HEK293T (cell line): ENCODE measurements around the gene TTC7B.
"Not testable (repeated sequence)": the region's sequence is repeated elsewhere in the genome, so short reads cannot be mapped to it uniquely, and the experiment has no call there.

ENCODE experiments used
- CTCF ChIA-PET: fragments of 350-600 bp; formaldehyde crosslinking; extraction: SDS; loops from one replicate; lab custom pipeline; 2021; ENCODE audit warnings: antibody characterized with exemption, inconsistent platforms; lab: Yijun Ruan, JAX
- POLR2A ChIA-PET: fragments of 350-600 bp; formaldehyde crosslinking; extraction: SDS; loops from one replicate; lab custom pipeline; 2020; ENCODE audit warnings: antibody characterized with exemption, inconsistent platforms; lab: Yijun Ruan, JAX
- DNase-seq: peaks from one replicate; pipeline ENCODE4 v3.0.0; 2012; ENCODE audit warnings: mixed read lengths; ENCODE audit errors: extremely low spot score
- ARNT ChIP-seq: fragments of 450-650 bp; IDR thresholded peaks from 2 replicates; pipeline ENCODE4 v1.6.1; 2017; ENCODE audit warnings: mild to moderate bottlenecking
- BHLHE40 ChIP-seq: fragments of 450-650 bp; IDR thresholded peaks from 2 replicates; pipeline ENCODE4 v1.6.1; 2016; ENCODE audit warnings: mild to moderate bottlenecking, moderate library complexity, borderline replicate concordance
- CTBP1 ChIP-seq: fragments of 450-650 bp; IDR thresholded peaks from 2 replicates; pipeline ENCODE4 v1.6.1; 2016; ENCODE audit warnings: borderline replicate concordance
- ELF4 ChIP-seq: fragments of 450-650 bp; IDR thresholded peaks from 2 replicates; pipeline ENCODE4 v1.6.1; 2017; ENCODE audit warnings: antibody characterized with exemption
- FOXA1 ChIP-seq: fragments of 450-650 bp; IDR thresholded peaks from 2 replicates; pipeline ENCODE4 v1.6.1; 2016; ENCODE audit warnings: mild to moderate bottlenecking
- FOXK2 ChIP-seq: fragments of 450-650 bp; IDR thresholded peaks from 2 replicates; pipeline ENCODE4 v1.6.1; 2016; ENCODE audit warnings: mild to moderate bottlenecking
- FOXM1 ChIP-seq: fragments of 450-650 bp; IDR thresholded peaks from 2 replicates; pipeline ENCODE4 v1.6.1; 2017; ENCODE audit warnings: mild to moderate bottlenecking, borderline replicate concordance
- HDGF ChIP-seq: fragments of 450-650 bp; IDR thresholded peaks from 2 replicates; pipeline ENCODE4 v1.6.1; 2017; ENCODE audit warnings: antibody characterized with exemption, borderline replicate concordance
- L3MBTL2 ChIP-seq: fragments of 450-650 bp; conservative IDR thresholded peaks from 2 replicates; pipeline ENCODE4 v1.6.1; 2016; ENCODE audit warnings: mild to moderate bottlenecking
- LEF1 ChIP-seq: fragments of 450-650 bp; IDR thresholded peaks from 2 replicates; pipeline ENCODE4 v1.6.1; 2017; ENCODE audit warnings: mild to moderate bottlenecking, borderline replicate concordance
- NFRKB ChIP-seq: fragments of 450-650 bp; IDR thresholded peaks from 2 replicates; pipeline ENCODE4 v1.6.1; 2016; ENCODE audit warnings: mild to moderate bottlenecking, moderate library complexity
- SP1 ChIP-seq: fragments of 450-650 bp; IDR thresholded peaks from 2 replicates; pipeline ENCODE4 v1.6.1; 2017
- SUZ12 ChIP-seq: fragments of 450-650 bp; IDR thresholded peaks from 2 replicates; pipeline ENCODE4 v1.6.1; 2016; ENCODE audit warnings: mild to moderate bottlenecking
- TARDBP ChIP-seq: fragments of 450-650 bp; IDR thresholded peaks from 2 replicates; pipeline ENCODE4 v1.6.1; 2016
- ZNF384 ChIP-seq: fragments of 450-650 bp; IDR thresholded peaks from 2 replicates; pipeline ENCODE4 v1.6.1; 2016
- TF ChIP-seq, protein P1 (sequence below): fragments of 450-650 bp; IDR thresholded peaks from 2 replicates; pipeline ENCODE4 v1.6.1; 2016

The TTC7B gene

DNA sequence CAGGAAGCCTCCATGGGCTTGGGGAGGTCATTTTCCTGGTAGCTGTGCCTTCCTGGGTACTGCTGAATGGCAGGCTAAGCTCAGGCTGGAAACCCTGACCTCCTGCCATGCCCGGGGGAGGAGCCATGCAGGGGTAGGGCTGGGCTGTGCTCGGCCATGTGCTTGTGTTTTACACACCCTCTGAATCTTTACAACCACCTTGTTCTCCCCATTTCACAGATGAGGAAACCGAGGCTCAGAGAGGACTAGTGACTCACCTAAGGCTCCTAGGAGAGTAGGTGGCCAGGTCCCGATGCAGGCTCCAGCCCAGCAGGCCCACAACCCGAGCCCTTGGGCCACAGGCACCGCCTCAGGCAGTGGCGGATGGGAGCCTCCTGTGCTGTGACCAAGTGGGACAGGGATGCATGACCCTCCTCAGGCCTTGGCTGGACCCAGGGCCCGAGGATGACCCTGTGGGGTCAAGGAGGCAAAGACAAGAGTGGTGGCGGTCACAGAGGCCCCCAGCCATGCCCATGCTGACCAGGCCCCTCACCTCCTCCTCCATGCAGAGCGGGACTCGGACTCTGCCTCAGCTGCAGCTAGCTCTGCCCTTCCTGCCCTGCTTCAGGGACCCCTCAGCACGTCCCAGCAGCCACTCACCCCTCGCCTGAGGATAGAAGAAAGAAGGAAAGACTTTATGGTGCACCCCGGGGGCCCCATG, 283.3 kb downstream of the TTC7B start:
- POLR2A ChIA-PET = no interaction called here

DNA sequence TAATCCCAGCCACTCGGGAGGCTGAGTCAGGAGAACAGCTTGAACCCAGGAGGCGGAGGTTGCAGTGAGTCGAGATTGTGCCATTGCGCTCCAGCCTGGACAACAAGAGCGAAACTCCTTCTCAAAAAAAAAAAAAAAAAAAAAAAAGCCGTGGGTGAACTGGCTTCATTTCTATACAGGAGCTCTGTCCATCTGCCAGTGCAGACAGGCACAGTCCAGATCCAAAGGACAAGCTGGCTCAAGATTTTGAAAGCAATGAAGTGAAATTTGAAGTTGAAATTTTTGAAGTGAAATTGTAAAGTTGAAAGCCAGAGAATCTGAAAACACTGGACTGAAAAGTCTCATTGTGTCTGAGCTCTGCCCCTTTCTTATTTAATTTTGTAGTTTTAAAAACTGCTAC, 284.7 kb downstream of the TTC7B start:
- ChIA-PET CTCF (interaction anchor here (0.7 kb wide), 1 partner anchor 242 kb away, joined by 3 read pairs; no protein-coding TSS in a partner anchor), POLR2A (no interaction called here)
- DNase-seq = no peak
- TF ChIP-seq, protein P1, sequence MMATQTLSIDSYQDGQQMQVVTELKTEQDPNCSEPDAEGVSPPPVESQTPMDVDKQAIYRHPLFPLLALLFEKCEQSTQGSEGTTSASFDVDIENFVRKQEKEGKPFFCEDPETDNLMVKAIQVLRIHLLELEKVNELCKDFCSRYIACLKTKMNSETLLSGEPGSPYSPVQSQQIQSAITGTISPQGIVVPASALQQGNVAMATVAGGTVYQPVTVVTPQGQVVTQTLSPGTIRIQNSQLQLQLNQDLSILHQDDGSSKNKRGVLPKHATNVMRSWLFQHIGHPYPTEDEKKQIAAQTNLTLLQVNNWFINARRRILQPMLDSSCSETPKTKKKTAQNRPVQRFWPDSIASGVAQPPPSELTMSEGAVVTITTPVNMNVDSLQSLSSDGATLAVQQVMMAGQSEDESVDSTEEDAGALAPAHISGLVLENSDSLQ = no peak
- TF ChIP-seq CTBP1 (no peak), LEF1 (no peak), HDGF (no peak), ARNT (no peak), ZNF384 (no peak), FOXK2 (no peak), FOXM1 (no peak), FOXA1 (no peak), BHLHE40 (no peak), NFRKB (no peak)

More for the DNA sequence above, 283.3 kb downstream of the TTC7B start:
- TF ChIP-seq FOXK2 (no peak), SP1 (no peak), BHLHE40 (no peak), ELF4 (no peak), FOXM1 (no peak), L3MBTL2 (no peak)
- TF ChIP-seq, protein P1 = no peak
- DNase-seq = no peak
- CTCF ChIA-PET = no interaction called here

DNA sequence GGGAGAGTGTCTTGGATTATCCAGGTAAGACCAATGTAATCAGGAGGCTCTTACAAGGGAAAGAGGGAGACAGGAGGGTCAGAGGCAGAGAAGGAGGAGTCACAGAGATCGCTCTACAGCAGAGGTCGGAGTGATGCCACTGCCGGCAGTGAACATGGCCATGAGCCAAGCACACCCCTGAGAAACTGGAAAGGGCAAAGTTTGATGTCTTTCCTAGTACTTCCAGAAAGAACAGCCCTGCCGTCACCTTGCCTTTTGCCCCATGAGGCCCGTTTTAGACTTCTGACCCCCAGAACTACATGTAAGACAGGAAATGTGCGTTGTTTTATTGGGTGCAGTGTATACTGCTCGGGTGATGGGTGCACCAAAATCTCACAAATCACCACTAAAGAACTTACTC, 285.7 kb downstream of the TTC7B start:
- ChIA-PET CTCF (no interaction called here), POLR2A (no interaction called here)

DNA sequence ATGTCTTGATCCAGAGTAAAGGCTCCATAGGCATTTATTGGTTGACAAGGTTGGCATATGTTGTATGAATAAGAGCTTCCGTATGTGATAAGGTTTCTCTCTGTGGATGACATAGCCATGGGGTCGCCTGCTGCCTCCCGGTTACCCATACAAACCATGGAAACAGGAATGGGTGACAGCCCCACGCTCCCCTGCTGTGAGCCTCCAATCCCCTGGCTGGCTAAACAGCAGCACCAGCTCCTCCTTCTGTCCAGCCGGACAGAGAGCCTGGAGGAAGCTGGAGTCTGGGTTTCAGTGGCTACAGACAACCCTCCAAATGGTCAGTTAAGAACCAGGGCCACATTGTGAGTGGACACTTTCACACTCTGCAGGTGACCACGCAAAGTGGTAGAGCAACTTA, 288.3 kb downstream of the TTC7B start:
- DNase-seq = no peak
- CTCF ChIA-PET = no interaction called here
- POLR2A ChIA-PET = no interaction called here
- TF ChIP-seq TARDBP (no peak), FOXK2 (no peak), NFRKB (no peak), SUZ12 (no peak), ZNF384 (no peak), SP1 (no peak), ELF4 (no peak), ARNT (no peak), L3MBTL2 (no peak), CTBP1 (no peak), FOXM1 (no peak), LEF1 (no peak), BHLHE40 (no peak), FOXA1 (no peak), HDGF (no peak)
- TF ChIP-seq, protein P1 = no peak

More for the DNA sequence above, 285.7 kb downstream of the TTC7B start:
- TF ChIP-seq FOXK2 (no peak), LEF1 (no peak), FOXA1 (no peak), BHLHE40 (no peak), CTBP1 (no peak), NFRKB (no peak), L3MBTL2 (no peak), ARNT (no peak), ZNF384 (no peak), SUZ12 (no peak), ELF4 (no peak), SP1 (no peak), FOXM1 (no peak), HDGF (no peak)
- TF ChIP-seq, protein P1 = no peak
- DNase-seq = no peak

DNA sequence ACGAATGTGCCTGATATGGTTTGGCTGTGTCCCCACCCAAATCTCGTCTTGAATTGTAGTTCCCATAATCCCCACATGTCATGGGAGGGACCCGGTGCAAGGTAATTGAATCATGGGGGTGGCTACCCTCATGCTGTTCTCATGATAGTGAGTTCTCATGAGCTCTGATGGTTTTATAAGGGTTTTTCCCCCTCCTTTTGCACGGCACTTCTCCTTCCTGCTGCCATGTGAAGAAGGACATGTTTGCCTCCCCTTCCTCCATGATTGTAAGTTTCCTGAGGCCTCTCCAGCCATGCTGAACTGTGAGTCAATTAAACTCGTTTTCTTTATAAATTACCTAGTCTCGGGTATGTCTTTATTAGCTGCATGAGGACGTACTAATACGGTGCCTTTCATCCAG, 289.7 kb downstream of the TTC7B start:
- CTCF ChIA-PET, DNase-seq, POLR2A ChIA-PET: not testable (repeated sequence)

DNA sequence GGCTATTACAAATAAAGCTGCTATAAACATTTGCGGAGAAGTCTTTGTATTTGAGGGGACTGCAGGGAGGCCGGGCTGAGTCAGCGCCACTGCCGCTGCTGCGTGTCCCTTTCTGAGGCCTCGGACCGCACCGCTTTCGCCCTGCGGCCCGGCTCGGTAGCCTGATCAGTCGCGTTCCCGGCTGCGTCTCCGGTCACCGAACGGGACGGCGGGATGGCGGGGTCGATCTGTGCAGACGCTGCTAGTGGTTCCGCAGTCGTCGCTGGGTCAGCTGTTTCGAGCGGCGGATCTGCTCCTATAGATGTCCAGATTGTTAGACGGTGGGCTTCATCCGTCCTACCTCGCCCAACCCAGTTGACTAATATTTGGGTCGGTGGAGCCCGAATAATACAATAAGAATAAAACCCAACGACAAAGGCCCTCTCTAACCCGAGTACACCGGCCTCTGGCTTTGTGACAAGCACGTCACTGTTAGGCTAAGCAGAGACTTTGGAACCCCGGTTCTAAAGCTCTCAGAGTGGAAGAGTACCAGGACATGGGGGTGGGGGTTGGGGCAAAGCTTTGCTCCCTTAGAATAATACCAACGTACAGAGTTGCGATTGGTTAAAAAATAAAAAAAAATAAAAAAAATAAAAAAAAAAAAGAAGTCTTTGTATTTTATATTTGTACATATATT, 290.7 kb downstream of the TTC7B start:
- DNase-seq, POLR2A ChIA-PET, CTCF ChIA-PET: not testable (repeated sequence)
